ENCODE data around the gene SLC5A2.

- TF ChIP-seq CTCF (IDR thresholded peaks at IDR 0.05) = no peak
- no peak for TF ChIP-seq POLR2A (IDR thresholded peaks at IDR 0.05)
Observed at GRCh38 chr16:31487071-31487719, 4.3 kb downstream of the SLC5A2 start.

Measured in uterus (tissue), 2 donors.